HG02885 (cell line): Measurements from ENCODE around the gene ZNF827.

ENCODE experiments used
- ATAC-seq: cut with Tn5 transposase; IDR thresholded peaks from one replicate; pipeline ENCODE4 v1.9.1; 2021; ENCODE audit warnings: mild to moderate bottlenecking; ENCODE audit not compliant: unreplicated experiment, poor library complexity

The ZNF827 gene

DNA sequence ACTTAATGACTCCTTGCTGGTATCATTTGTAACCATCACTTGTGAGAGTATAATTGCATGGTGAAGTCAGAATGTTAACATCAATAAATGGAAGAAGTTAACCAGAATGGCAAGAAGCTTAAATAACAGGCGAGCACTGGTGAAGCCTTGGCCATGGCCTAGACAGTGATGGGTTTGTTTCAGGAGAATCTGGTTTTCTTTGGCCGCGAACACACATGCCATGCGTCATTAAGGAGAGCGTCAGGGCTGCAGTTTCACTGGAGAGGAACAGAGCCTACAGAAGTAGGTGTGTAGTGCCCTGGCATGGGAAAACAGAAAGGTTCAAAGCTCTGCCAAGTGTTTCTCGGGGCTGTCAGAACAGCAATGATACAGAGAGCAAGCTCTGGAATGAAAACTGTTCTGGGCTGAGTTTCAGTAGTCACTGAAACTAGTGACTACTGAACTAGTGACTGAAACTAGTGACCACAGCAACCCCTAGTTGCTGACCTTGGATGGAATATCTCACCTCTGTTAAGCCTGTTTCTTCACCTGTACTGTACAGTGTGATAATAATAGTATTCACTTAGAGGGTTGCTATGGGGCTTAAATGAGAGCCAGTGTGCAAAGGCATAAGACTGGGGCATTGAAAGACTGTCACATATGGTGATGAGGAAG, 164.9 kb downstream of the ZNF827 start:
- peak; percentile 96 for ATAC-seq

DNA sequence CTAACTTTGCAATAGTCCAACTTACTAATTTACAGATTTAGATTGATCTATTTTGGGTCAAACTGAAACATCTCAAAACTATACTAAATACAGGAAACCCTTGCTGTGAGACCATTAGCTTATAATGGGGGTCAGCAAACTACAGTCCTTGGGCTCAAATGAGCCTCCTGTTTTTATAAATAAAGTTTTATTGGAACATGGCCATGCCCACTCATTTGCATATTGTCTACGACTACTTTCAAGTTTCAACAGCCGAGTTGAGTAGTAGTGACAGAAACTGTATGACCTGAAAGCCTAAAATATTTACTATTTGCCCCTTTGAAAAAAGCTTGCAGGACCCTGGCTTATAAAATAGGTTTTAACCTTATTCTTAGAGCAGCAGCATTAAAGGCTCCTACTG, 166.3 kb downstream of the ZNF827 start:
- no peak for ATAC-seq

DNA sequence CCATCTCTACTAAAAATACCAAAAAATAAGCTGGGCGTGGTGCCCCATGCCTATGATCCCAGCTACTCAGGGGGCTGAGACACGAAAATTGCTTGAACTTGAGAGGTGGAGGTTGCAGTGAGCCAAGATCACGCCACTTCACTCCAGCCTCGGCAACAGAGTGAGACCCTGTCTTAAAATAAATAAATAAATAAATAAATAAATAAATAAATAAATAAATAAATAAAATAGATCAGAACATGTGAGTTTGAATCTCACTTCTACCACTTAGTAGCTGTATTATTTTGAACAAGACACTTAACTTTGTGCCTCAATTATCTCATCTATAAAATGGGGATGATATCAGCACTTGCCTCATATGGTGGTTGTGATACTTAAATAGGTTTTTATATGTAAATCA, 168.5 kb downstream of the ZNF827 start:
- ATAC-seq: no peak

DNA sequence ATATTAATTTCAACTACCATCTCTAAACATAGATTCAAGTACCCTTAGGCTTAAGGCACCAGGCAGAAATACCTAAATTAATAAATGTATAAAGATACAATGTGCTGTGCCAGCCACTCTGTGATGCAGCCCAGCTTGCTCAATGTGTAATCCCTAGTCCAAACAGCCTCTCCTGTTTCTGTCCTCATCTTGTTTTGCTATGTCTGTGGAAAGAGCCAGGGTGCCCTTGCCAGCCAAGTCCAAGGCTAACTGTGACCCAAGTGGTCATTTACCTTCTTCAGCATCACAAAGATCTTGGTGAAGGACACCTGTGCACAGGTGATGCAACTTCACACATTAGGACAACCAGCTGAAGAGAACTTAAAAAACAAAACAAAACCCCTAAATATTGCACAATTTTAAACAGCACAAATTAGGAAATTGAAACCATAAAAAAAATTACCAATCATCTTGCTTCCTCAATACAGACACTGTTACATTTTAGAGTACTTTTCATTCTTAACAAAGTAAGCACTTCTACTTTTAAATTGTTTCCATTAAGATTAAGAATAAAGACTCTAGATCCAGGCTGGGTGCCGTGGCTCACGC, 169.1 kb downstream of the ZNF827 start:
- no peak for ATAC-seq

DNA sequence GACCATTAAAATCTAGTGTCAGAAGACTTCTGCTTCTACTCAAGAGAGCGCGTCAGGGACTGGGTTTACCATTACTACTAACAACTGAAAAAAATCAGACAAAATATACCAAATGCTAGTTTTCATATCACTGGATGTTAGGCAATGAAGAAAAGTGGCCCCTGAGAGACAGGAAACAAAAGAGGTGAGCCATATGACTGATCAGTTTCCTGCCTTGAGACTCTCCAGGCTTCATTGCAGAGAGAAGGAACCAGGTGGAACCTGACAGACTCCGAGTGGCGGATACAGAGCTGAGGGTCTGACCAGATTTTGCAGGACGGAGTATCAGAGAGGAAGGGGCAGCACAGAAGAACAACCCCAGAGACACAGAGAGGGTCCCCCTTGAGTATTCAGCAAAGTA, 172.3 kb downstream of the ZNF827 start:
- no peak for ATAC-seq

DNA sequence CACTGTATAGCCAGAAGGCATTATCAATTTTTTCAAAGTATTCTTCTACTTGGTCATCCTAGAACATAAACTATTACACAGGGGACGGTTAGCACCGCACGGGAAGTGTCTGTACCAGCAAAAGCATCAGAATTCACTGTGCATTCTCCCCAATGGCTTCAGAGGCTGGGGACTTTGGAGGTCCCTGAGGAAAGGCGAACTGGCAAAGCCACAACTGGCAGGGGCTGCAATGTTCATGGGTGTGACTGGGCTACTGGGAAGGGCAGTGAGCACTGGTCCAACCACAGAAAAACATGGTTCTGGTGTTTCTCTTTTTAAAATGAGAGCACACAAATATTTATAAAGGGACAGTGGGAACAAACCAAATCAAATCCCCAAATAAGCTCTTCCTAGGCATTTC, 175.2 kb downstream of the ZNF827 start:
- no peak for ATAC-seq

DNA sequence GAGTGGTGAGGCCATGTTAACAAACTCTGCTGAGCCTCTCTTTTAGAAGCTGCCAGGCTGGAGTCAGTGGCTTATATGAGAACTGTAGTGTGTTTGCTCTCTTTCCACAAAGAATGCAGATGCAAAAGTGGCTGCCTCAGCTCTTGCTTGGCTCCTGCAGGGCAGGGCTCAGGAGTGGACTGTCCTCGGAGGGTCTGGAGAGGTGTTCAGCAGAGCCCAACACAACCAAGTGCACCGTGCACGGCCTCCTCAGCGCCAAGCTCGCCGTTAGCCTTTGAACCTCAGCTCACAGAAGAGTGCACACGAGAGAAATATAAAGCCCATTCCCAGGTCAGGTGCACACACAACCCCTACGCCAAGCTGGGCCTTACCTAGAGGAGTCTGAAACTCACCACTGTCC, 175.9 kb downstream of the ZNF827 start:
- ATAC-seq: no peak

DNA sequence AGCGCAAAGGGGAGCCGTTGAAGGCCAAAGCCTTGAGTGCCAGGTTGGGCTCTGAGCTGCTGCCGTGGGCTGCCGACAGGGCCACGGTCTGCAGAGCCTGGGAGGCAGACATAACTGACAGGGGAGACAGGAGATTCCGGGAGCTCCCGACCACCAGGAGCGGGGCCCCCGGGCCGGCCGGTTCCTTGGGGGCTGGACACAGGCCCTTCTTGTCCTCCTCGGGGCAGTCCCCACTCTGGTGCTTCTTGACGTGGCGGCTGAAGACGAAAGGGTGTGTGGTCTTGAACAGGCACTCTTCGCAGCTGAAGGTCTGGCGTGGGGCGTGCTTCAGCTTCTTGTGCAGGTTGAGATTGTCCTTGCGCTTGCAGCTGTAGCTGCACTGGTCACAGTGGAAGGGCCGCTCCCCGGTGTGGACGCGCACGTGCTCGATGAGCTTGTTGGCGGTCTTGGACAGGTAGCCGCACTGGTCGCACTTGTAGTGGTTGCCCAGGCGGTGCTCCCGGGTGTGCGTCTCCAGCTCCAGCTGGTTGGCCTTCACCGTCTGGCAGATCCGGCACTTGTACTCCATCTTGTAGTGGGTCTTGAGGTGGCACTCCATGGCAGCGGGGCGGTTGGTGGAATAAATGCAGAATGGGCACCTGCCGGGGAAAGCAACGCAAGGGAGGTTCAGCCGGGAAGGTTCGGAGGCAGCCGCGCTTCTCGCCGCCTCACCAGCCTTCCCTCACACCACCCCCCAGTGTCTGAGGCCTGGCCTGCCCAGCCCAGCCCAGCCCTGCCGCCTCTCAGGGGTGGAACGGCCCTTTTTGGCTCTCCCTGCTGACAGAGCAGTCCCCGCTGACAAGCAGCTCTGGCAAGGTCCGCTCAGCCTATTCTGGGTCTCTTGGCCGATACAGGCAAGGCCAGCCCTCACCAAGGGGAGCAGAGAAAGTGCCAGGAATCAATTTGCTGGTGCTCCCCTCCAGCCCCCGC, 177.4 kb downstream of the ZNF827 start:
- ATAC-seq: no peak

DNA sequence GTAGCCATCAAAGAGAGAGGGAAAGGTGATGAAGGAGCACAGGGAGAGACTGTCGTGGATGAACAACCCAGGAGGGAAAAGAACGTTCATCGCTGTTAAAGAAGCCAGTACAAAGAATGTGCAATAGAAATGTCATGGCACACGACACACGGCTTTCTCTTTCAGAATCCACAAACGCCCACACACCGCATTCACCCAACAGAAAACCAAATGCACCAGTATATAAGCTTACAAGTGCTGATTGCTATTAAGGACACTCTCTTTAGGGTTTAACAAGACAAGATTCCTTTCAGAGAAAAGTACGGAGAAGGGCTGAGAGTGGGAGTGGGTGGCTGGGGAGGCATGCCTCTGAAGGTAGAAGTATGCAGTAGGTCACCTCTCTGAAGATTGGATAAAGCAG, 178.4 kb downstream of the ZNF827 start:
- ATAC-seq: no peak

DNA sequence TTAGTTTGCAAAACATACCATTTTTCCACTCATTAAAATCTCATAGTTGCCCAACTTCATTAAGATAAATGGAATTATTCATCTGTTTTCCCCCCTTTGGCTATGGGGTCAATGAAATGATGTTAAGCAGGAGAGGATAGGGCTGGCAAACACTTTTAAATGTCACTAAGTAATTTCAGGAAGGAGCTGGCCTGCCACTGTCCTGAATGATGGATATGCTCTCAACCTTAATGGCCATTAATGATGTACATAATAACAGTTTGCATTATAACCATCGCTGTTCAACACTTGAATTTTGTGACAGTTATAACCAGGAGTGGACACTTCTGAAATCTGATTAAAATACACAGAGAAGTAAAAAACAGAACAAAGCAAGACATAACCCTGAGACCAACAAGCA, 181.4 kb downstream of the ZNF827 start:
- no peak for ATAC-seq

DNA sequence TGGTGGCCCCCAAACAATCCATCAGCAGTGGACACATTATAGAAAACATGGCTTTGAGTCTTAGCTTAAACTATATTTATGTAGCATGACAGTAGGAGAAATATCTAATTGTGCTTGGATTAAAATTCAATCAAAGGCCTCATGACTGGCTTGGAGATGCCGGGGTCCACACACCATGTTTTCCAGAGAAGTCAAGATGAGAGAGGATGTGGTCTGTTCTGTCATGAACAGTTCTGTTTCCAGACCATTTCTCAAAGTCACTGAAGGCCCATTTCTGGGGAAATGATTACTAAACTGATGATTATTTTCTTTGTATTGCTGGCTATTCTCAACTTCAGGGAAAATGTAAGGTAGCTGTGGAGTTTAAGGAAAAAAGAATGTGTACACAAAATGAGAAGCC, 182.4 kb downstream of the ZNF827 start:
- no peak for ATAC-seq

DNA sequence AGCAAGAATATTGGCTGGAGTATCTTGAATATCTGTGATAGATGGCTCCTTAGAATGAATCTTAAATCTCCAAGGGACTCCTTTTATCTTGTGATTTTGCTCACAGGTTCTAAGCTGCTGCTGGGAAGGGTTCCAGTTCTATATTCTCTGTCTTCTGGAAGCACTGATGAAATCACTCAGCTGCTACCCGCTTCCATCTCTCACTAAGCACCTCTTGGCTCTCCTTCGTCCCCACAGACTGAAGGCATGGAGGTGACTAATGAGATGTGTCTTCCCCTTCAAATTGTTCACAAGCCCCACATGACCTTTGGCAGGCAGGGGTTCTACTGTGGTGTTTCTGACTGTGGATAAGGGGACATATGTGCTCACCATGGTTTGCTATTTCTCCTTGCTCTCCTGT, 182.8 kb downstream of the ZNF827 start:
- ATAC-seq: no peak

DNA sequence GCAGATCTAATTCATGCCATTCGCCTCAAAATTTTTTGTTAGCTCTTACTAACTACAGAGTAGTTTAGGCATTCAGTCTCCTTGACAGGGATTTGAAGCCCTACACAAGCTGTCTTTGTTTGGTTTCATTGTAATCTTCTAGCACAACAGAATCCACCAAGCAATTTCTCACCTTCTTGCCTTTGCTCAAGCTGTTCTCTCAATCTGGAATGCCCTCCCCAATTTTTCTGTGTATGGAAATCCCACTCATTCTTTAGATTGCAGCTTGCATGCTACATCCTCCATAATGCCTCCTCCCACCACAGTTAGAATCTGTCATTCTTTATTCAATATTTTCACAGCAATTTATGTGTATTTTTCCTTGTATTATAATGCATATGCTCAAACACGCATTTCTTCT, 195.0 kb downstream of the ZNF827 start:
- ATAC-seq: no peak

DNA sequence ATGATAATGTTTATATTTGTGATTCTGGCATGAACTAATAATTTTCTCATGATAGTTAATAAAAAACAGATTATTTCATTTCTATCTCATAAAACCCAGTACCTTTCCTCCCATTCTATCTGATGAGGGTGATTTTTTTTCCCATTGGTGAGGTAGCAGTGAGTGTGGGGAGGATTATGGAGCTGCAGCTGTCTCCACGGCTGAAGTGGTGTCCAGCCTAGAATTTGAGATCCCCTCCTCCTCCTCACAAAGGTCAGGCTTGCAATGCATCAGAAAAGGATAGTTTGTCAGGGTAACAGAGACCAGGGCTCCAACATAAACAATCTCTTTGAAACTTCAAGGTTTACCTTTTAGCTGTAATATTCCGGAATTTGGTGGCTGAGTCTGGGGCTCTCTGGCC, 197.8 kb downstream of the ZNF827 start:
- ATAC-seq: no peak

DNA sequence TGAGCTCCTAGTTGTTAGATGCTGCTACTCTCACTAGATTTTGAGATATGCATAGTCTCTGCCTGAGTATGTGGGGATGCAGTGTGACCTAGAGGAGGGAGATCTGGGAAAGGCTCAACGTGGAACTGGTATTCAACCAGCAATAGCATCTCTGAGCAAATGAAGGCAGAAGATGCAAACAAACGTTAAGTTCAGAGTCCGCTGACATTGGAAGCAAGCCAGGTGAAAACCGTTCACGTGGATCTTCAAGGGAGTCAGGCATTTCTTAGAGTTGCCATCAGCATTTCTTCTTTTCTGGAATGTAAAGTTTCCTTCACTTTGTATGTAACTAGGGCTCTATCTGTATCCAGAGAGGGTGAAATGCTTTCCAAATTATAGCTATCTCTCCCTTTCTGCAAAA, 198.8 kb downstream of the ZNF827 start:
- no peak for ATAC-seq

DNA sequence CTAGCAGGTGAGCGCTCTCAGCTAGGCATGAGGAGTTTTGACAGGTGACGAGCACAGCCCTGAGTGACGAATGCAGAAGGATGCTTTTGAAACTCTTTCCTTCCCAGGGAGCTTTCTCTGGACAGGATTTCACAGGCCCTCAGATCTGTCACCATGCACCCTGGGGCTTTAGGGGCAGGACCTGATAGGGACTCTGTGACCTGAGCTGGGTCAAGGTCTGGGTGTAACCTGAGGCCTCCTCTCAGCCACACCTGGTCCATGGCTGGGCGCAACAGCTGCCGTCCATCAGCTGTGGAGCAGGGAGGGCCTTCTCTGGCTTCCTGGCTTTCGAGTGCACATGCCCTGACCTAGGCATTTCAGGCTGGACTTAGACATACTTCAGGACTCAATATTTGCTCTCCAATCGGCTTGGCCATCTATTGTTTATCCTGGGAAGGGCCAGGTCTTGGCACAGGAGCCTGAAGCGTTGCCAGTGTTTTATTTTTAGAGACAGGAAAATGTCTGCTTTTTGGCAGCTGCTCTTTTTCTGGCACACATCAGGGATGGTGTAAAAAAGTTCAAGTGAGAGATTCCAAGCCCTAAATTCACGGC, 202.3 kb downstream of the ZNF827 start:
- ATAC-seq: no peak

DNA sequence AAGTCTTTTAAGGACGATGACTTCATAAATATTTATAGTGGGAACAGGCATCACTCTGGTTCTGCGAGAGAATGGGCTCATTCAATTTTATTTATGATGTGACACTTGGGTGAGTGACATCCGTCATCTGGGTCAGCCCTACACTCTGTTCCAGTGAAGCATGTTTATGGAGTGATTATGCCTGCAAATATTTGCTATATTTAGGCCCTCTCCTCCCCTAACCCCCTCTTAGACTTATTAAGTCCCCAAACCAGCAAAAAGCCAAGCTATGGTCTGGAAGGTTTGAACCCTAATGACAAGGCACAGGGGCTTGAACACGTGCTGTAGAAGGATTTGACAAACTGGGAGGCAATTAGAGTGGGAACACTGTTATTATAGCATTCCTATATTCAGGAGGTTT, 202.8 kb downstream of the ZNF827 start:
- no peak for ATAC-seq

DNA sequence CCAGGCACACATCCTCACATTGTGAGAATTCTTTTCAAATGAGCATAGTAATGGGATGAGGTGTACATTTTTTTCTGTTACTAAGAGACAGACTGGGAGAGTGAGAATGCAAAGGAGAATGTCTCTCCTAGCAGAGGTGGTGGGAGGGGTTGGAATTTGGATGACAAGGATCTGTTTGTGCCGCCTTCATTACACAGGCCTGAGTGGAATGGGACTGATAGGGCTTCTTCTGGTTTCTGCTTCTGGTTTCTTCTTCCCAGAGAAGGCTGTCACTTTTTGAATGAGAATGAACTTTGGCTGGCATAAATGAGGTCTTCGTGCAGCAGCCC, 203.3 kb downstream of the ZNF827 start:
- no peak for ATAC-seq

DNA sequence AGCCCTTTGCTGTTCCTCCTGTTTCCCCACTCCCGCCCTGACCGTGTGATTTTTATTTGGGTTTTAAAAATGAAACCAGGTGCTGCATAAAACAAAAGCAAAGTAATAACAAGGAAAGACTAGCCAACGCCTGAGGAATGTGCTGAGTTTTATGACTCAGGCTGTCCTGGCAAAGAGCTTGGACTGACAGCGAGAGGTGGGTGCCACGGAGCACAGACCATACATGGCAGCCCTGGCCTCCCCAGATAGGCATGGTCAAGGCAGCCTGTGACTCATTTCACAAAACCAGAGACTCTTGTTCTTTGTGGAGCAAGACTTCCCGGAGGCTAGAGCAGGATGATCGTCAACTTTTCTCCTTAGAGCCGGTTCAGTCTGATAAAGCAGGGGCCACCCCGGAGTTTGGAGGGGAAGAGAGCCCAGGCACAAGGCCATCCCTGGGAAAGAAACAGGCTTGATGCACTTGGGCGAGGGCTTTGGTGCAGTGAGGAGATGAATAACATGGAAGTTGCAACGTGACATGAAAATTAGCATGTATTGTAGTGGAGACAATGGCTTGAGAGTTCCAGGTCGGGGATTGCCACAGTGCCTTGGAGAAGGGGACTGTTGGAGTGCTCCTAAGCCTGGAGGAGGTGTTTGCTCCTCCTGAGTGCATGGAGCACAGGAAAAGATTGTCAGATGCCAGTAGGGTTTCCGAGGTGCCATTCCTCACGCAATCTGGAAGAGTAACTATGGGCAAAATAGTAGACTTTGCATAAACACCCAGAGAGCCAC, 203.9 kb downstream of the ZNF827 start:
- peak; percentile 53 for ATAC-seq

DNA sequence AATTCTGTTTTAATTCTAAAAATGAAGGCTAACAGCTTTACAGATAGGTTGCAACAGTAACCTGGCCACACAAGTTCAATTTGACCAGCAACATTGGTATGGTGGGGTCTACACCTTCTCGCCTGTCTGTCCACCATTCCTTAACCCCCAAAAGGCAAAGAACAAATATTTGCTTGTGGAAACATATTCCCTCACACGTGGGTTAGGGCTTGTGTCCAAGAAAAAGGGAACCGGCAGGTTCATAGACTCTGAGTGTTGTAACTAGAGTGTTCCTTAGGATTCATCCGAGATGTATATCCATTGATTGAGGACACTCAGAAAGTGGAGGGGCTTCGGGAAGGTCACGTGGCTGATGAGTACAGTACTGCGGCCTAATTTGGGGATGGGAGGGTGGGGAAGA, 204.6 kb downstream of the ZNF827 start:
- ATAC-seq: no peak
